NCI-H187 treated with DMSO at 0.1 percent for 48 hours (cell line): ENCODE measurements around the gene APC2.
"Not testable (repeated sequence)": the region's sequence is repeated elsewhere in the genome, so short reads cannot be mapped to it uniquely, and the experiment has no call there.

Experiments used
- DNase-seq: peaks from one replicate; lab custom pipeline; 2025; lab: John Stamatoyannopoulos, UW

The APC2 gene

GRCh38 chr19:1511318-1512317 is 61.7 kb downstream of the APC2 start:
- no peak for DNase-seq

GRCh38 chr19:1512671-1513498 is 63.0 kb downstream of the APC2 start, which contains the start of gene ADAMTSL5:
TSS of gene ADAMTSL5 (minus strand) at chr19:1513019. CDS start at chr19:1510943, 2,076 bp downstream.
- no peak for DNase-seq

GRCh38 chr19:1513499-1514294 is 63.8 kb downstream of the APC2 start:
- DNase-seq, result no peak

GRCh38 chr19:1514295-1514661 is 64.4 kb downstream of the APC2 start:
- no peak for DNase-seq

- DNase-seq, result no peak
These were observed 65.2 kb downstream of the APC2 start for GRCh38 chr19:1514986-1515721.

GRCh38 chr19:1516395-1516753 is 66.5 kb downstream of the APC2 start:
- DNase-seq, result no peak

GRCh38 chr19:1518471-1518870 is 68.5 kb downstream of the APC2 start:
- no peak for DNase-seq

GRCh38 chr19:1519802-1520201 is 69.9 kb downstream of the APC2 start:
- not testable (repeated sequence) for DNase-seq

GRCh38 chr19:1520203-1520780 is 70.4 kb downstream of the APC2 start:
- no peak for DNase-seq

- DNase-seq, result no peak
These were observed 71.7 kb downstream of the APC2 start for GRCh38 chr19:1521636-1522035.

GRCh38 chr19:1522061-1522460 is 72.1 kb downstream of the APC2 start:
- no peak for DNase-seq

GRCh38 chr19:1522838-1523237 is 72.9 kb downstream of the APC2 start:
- no peak for DNase-seq
